GM12878 (cell line): ENCODE results near the gene UBXN10.

Experiments used
- CHD4 ChIP-seq: fragments of 200-600 bp; sonication (generic); IDR thresholded peaks from 2 replicates; pipeline ENCODE4 v1.6.1; 2016; ENCODE audit warnings: mild to moderate bottlenecking
- CTCF ChIP-seq, 3 experiments: IDR thresholded peaks in 2 of 3; conservative IDR thresholded peaks in 1 of 3; 2 replicates each; pipeline ENCODE4 v1.5.1; 2011; ENCODE audit warnings: low read depth in 3 of 3, low read length in 3 of 3, mild to moderate bottlenecking in 3 of 3, control low read depth in 2 of 3, moderate library complexity in 2 of 3, inconsistent platforms in 1 of 3, mixed read lengths in 1 of 3; ENCODE audit not compliant: control insufficient read depth in 2 of 3, insufficient read depth in 1 of 3; ENCODE audit errors: extremely low read depth in 1 of 3
- POLR2A ChIP-seq: IDR thresholded peaks from 2 replicates; pipeline ENCODE4 v1.6.1; 2011; ENCODE audit warnings: low read depth, mild to moderate bottlenecking, low read length
- POLR2AphosphoS5 ChIP-seq: IDR thresholded peaks from 2 replicates; pipeline ENCODE4 v1.6.1; 2011; ENCODE audit warnings: mild to moderate bottlenecking, low read length, inconsistent platforms
- REST ChIP-seq: IDR thresholded peaks from 2 replicates; pipeline ENCODE4 v1.6.1; 2012; ENCODE audit warnings: mild to moderate bottlenecking, low read depth, low read length
- ZNF592 ChIP-seq: fragments of 450-650 bp; IDR thresholded peaks from 2 replicates; pipeline ENCODE4 v1.6.1; 2017; ENCODE audit warnings: mild to moderate bottlenecking, moderate library complexity

GRCh38 chr1:20182415-20182814 is 3.5 kb upstream of the UBXN10 start:
- TF ChIP-seq CHD4 (no peak), ZNF592 (no peak), POLR2AphosphoS5 (no peak), REST (no peak), POLR2A (no peak), CTCF (IDR thresholded peaks at IDR 0.05 in 2 of 3, conservative IDR thresholded peaks at IDR 0.05 in 1 of 3; ENCODE audit: control insufficient read depth in 2 of 3, extremely low read depth in 1 of 3, insufficient read depth in 1 of 3, low read depth in 3 of 3, low read length in 3 of 3) (no peak)
